H9 (cell line): ENCODE results near the gene CBX5. TPM values are rescaled to one million over a fixed set of nuclear protein-coding genes. Genes with fewer than 3 reads are reported as not detected.

Experiments
- DNase-seq: peaks from one replicate; pipeline ENCODE4 v3.0.0-alpha.2; 2017
- H2AFZ ChIP-seq: one replicate; pipeline ENCODE4 v1.6.1; 2013; ENCODE audit warnings: mild to moderate bottlenecking, low read length, control low read depth, moderate library complexity
- H2AK5ac ChIP-seq: 2 replicates; pipeline ENCODE4 v1.6.1; 2013; ENCODE audit warnings: low read length, control low read depth, mixed read lengths; ENCODE audit not compliant: insufficient read length
- H2BK120ac ChIP-seq: one replicate; pipeline ENCODE4 v1.6.1; 2013; ENCODE audit warnings: low read depth, mild to moderate bottlenecking, low read length, control low read depth, inconsistent platforms; ENCODE audit not compliant: poor library complexity, severe bottlenecking
- H2BK12ac ChIP-seq: 2 replicates; pipeline ENCODE4 v1.6.1; 2013; ENCODE audit warnings: low read length, control low read depth, mixed read lengths, low read depth; ENCODE audit not compliant: insufficient read length
- H2BK15ac ChIP-seq: 2 replicates; pipeline ENCODE4 v1.6.1; 2013; ENCODE audit warnings: low read depth, low read length, control low read depth
- H2BK20ac ChIP-seq: one replicate; pipeline ENCODE4 v1.6.1; 2013; ENCODE audit warnings: low read depth, mild to moderate bottlenecking, low read length, control low read depth, inconsistent platforms; ENCODE audit not compliant: poor library complexity, severe bottlenecking
- H2BK5ac ChIP-seq: 2 replicates; pipeline ENCODE4 v1.6.1; 2013; ENCODE audit warnings: low read length, control low read depth, mixed read lengths; ENCODE audit not compliant: insufficient read length
- H3K14ac ChIP-seq: 2 replicates; pipeline ENCODE4 v1.6.1; 2013; ENCODE audit warnings: low read length, control low read depth; ENCODE audit not compliant: insufficient read depth
- H3K18ac ChIP-seq: 2 replicates; pipeline ENCODE4 v1.6.1; 2013; ENCODE audit warnings: low read depth, mild to moderate bottlenecking, mixed read lengths, low read length, control low read depth; ENCODE audit not compliant: insufficient read length
- H3K23ac ChIP-seq: 2 replicates; pipeline ENCODE4 v1.6.1; 2013; ENCODE audit warnings: low read length, control low read depth, mixed read lengths, low read depth; ENCODE audit not compliant: insufficient read length
- H3K23me2 ChIP-seq: 2 replicates; pipeline ENCODE4 v1.6.1; 2013; ENCODE audit warnings: low read depth, mild to moderate bottlenecking, mixed read lengths, low read length, control low read depth; ENCODE audit not compliant: insufficient read length, poor library complexity, severe bottlenecking
- H3K27ac ChIP-seq: 2 replicates; pipeline ENCODE4 v1.5.1; 2013; ENCODE audit warnings: low read length, control low read depth, mixed read lengths, low read depth; ENCODE audit not compliant: insufficient read length
- H3K27me3 ChIP-seq: 2 replicates; pipeline ENCODE4 v1.6.1; 2013; ENCODE audit warnings: low read length, control low read depth, inconsistent platforms; ENCODE audit not compliant: insufficient read depth
- H3K4ac ChIP-seq: 2 replicates; pipeline ENCODE4 v1.6.1; 2013; ENCODE audit warnings: low read depth, mild to moderate bottlenecking, control low read depth, inconsistent platforms, low read length, moderate library complexity
- H3K4me1 ChIP-seq: 2 replicates; pipeline ENCODE4 v1.6.1; 2013; ENCODE audit warnings: low read length, control low read depth, inconsistent platforms; ENCODE audit not compliant: insufficient read depth
- H3K4me2 ChIP-seq: 2 replicates; pipeline ENCODE4 v1.6.1; 2013; ENCODE audit warnings: low read length, control low read depth, mixed read lengths; ENCODE audit not compliant: insufficient read length, insufficient read depth
- H3K56ac ChIP-seq: 2 replicates; pipeline ENCODE4 v1.6.1; 2013; ENCODE audit warnings: low read depth, mild to moderate bottlenecking, mixed read lengths, low read length, control low read depth; ENCODE audit not compliant: insufficient read length
- H3K79me1 ChIP-seq: 2 replicates; pipeline ENCODE4 v1.6.1; 2013; ENCODE audit warnings: low read depth, mild to moderate bottlenecking, moderate library complexity, low read length, control low read depth, inconsistent platforms; ENCODE audit not compliant: insufficient read depth, poor library complexity, severe bottlenecking
- H3K79me2 ChIP-seq: 2 replicates; pipeline ENCODE4 v1.6.1; 2013; ENCODE audit warnings: low read length, control low read depth, inconsistent platforms; ENCODE audit not compliant: insufficient read depth
- H3K9ac ChIP-seq: 2 replicates; pipeline ENCODE4 v1.6.1; 2013; ENCODE audit warnings: low read length, control low read depth, mixed read lengths; ENCODE audit not compliant: insufficient read length; ENCODE audit errors: extremely low read depth
- H3K9me3 ChIP-seq: one replicate; pipeline ENCODE4 v1.6.1; 2013; ENCODE audit warnings: low read depth, low read length, inconsistent platforms; ENCODE audit not compliant: control insufficient read depth
- H3T11ph ChIP-seq: one replicate; pipeline ENCODE4 v1.6.1; 2013; ENCODE audit warnings: mild to moderate bottlenecking, low read length, control low read depth, inconsistent platforms
- H4K20me1 ChIP-seq: one replicate; pipeline ENCODE4 v1.6.1; 2013; ENCODE audit not compliant: control insufficient read depth, insufficient read length, insufficient read depth
- H4K5ac ChIP-seq: 2 replicates; pipeline ENCODE4 v1.6.1; 2013; ENCODE audit warnings: low read depth, mild to moderate bottlenecking, mixed read lengths, low read length, control low read depth; ENCODE audit not compliant: insufficient read length
- H4K8ac ChIP-seq: replicated peaks from 2 replicates; pipeline ENCODE4 v1.6.1; 2013; ENCODE audit warnings: low read length, control low read depth, mixed read lengths, low read depth; ENCODE audit not compliant: insufficient read length
- H4K91ac ChIP-seq: 2 replicates; pipeline ENCODE4 v1.6.1; 2013; ENCODE audit warnings: low read depth, mild to moderate bottlenecking, moderate library complexity, mixed read lengths, low read length, control low read depth; ENCODE audit not compliant: insufficient read length
- H3K27ac Mint-ChIP-seq, 3 experiments: 2 replicates in 2 of 3; 3 replicates in 1 of 3; pipeline ENCODE4 v1.8.0; 2020 to 2021; ENCODE audit warnings: mixed read lengths in 3 of 3, mild to moderate bottlenecking in 1 of 3, moderate library complexity in 1 of 3
- H3K27me3 Mint-ChIP-seq: 2 replicates; pipeline ENCODE4 v1.8.0; 2021; ENCODE audit warnings: low read depth, mild to moderate bottlenecking, moderate library complexity, mixed read lengths
- H3K36me3 Mint-ChIP-seq, 3 experiments: 2 replicates in 2 of 3; 3 replicates in 1 of 3; pipeline ENCODE4 v1.8.0; 2020 to 2021; ENCODE audit warnings: low read depth in 3 of 3, mixed read lengths in 3 of 3; ENCODE audit not compliant: insufficient read depth in 1 of 3
- H3K4me1 Mint-ChIP-seq, 2 experiments: 2 replicates each; pipeline ENCODE4 v1.8.0; 2020; ENCODE audit warnings: mixed read lengths in 2 of 2
- H3K4me3 Mint-ChIP-seq, 2 experiments: 2 replicates in 1 of 2; 3 replicates in 1 of 2; pipeline ENCODE4 v1.8.0; 2020 to 2021; ENCODE audit warnings: mild to moderate bottlenecking in 2 of 2, mixed read lengths in 2 of 2, moderate library complexity in 1 of 2
- H3K9me3 Mint-ChIP-seq, 2 experiments: 2 replicates in 1 of 2; 3 replicates in 1 of 2; pipeline ENCODE4 v1.8.0; 2020; ENCODE audit warnings: mild to moderate bottlenecking in 2 of 2, mixed read lengths in 2 of 2, moderate library complexity in 1 of 2
- WGBS: extraction: QIAGEN DNeasy Blood & Tissue Kit; methylation state at CpG from one replicate; pipeline ENCODE4 v1.1.7; 2013; ENCODE audit warnings: missing lambda C conversion rate, low lambda C conversion rate, mixed read lengths; ENCODE audit not compliant: insufficient read length; ENCODE audit errors: extremely low coverage; 5-methylcytosine and 5-hydroxymethylcytosine counted together
- total RNA-seq: library from RNA; stranded (reverse); gene quantifications from 2 replicates; pipeline ENCODE4 v1.2.1, GENCODE V29; 2021
- TF ChIP-seq, protein P1 (sequence below): fragments of 200-600 bp; sonication (generic); conservative IDR thresholded peaks from 3 replicates; pipeline ENCODE4 v1.8.0; 2021; ENCODE audit warnings: antibody characterized with exemption, mild to moderate bottlenecking

The CBX5 gene
- total RNA-seq, 1 experiment from 2014 or later = 206 TPM

DNA sequence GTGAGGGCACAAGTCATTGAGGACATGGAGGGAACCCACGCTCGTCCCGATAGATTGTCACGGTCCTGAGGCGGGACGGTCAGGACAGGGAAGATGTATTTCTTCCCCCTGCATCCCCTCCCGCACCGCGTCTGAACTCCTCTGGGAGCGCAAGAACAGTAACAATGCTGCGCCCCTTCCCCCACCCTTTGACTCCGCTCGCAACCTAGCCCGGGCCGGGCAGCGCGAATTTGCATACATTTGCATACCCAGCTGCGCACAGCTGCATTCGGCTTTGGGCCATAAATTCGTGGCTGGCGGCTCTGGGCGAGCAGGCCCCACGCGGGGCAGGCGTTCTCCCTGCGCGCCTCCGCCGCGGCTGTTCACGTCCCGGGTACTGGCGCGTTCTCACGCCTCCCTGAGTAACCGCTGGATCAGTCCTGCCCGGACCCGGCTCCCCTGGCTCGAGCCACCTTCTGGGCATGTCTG, 62.1 kb downstream of the CBX5 start:
- no peak overlapping the region for H3K56ac ChIP-seq
- H2BK120ac ChIP-seq = no peak overlapping the region
- H2AK5ac ChIP-seq = no peak overlapping the region
- Mint-ChIP-seq H3K36me3 (no peaks in the 10 kb centered on the region), H3K9me3 (peaks cover 0 to 8% of the 10 kb centered on the region in 2 experiments; a peak in 1 of 5 replicates), H3K4me3 (peak overlapping the region; percentile 63 to 84), H3K27me3 (peaks cover 69% of the 10 kb centered on the region), H3K27ac (peak overlapping the region in 1 of 3 experiments; percentile 88; a peak in 1 of 7 replicates), H3K4me1 (peaks cover 25 to 38% of the 10 kb centered on the region in 2 experiments)
- no peak overlapping the region for H2BK15ac ChIP-seq
- no peak overlapping the region for H4K91ac ChIP-seq
- H3K4me2 ChIP-seq = peak overlapping the region; percentile 84
- no peak overlapping the region for H4K5ac ChIP-seq
- peak overlapping the region; percentile 21 for H3K9ac ChIP-seq
- H3K27ac ChIP-seq = no peak overlapping the region
- no peak overlapping the region for H2BK5ac ChIP-seq
- H4K8ac ChIP-seq = no peak overlapping the region
- H3K14ac ChIP-seq = no peak overlapping the region; the same call in 1 of the 2 replicates
- no peaks in the 10 kb centered on the region for H3K4me1 ChIP-seq
- TF ChIP-seq, protein P1, sequence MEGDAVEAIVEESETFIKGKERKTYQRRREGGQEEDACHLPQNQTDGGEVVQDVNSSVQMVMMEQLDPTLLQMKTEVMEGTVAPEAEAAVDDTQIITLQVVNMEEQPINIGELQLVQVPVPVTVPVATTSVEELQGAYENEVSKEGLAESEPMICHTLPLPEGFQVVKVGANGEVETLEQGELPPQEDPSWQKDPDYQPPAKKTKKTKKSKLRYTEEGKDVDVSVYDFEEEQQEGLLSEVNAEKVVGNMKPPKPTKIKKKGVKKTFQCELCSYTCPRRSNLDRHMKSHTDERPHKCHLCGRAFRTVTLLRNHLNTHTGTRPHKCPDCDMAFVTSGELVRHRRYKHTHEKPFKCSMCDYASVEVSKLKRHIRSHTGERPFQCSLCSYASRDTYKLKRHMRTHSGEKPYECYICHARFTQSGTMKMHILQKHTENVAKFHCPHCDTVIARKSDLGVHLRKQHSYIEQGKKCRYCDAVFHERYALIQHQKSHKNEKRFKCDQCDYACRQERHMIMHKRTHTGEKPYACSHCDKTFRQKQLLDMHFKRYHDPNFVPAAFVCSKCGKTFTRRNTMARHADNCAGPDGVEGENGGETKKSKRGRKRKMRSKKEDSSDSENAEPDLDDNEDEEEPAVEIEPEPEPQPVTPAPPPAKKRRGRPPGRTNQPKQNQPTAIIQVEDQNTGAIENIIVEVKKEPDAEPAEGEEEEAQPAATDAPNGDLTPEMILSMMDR = no peak
- H3K18ac ChIP-seq = peak overlapping the region; percentile 25
- no peak overlapping the region for H2AFZ ChIP-seq
- H3K23ac ChIP-seq = no peak overlapping the region
- H3K79me1 ChIP-seq = no peaks in the 10 kb centered on the region
- no peak overlapping the region for H2BK20ac ChIP-seq
- peaks cover 16% of the 10 kb centered on the region for H3K23me2 ChIP-seq
- no peak overlapping the region for H2BK12ac ChIP-seq
- H4K20me1 ChIP-seq = no peaks in the 10 kb centered on the region
- WGBS = no CpG with 5 or more reads among the region's 39 CpGs
- no peak overlapping the region for H3K4ac ChIP-seq
- H3T11ph ChIP-seq = no peak overlapping the region
- DNase-seq = peak; percentile 93
- H3K79me2 ChIP-seq = no peaks in the 10 kb centered on the region
- H3K9me3 ChIP-seq = no peaks in the 10 kb centered on the region
- no peaks in the 10 kb centered on the region; the same call in 1 of the 2 replicates for H3K27me3 ChIP-seq
